NB4 (cell line): ENCODE data around the gene SULT1A1.

Experiments used
- MYC ChIP-seq: IDR thresholded peaks from 2 replicates; pipeline ENCODE4 v1.6.1; 2011; ENCODE audit warnings: low read depth, low read length
- POLR2A ChIP-seq: IDR thresholded peaks from 2 replicates; pipeline ENCODE4 v1.6.1; 2011; ENCODE audit warnings: mild to moderate bottlenecking; ENCODE audit not compliant: insufficient read length; ENCODE audit errors: extremely low read depth
- TF ChIP-seq, protein P1 (sequence below): IDR thresholded peaks from one replicate; pipeline ENCODE4 v1.5.1; 2012; ENCODE audit warnings: low read depth, low read length
- TF ChIP-seq, protein P2 (sequence below): IDR thresholded peaks from 2 replicates; pipeline ENCODE4 v1.6.1; 2011; ENCODE audit warnings: low read depth, low read length

DNA sequence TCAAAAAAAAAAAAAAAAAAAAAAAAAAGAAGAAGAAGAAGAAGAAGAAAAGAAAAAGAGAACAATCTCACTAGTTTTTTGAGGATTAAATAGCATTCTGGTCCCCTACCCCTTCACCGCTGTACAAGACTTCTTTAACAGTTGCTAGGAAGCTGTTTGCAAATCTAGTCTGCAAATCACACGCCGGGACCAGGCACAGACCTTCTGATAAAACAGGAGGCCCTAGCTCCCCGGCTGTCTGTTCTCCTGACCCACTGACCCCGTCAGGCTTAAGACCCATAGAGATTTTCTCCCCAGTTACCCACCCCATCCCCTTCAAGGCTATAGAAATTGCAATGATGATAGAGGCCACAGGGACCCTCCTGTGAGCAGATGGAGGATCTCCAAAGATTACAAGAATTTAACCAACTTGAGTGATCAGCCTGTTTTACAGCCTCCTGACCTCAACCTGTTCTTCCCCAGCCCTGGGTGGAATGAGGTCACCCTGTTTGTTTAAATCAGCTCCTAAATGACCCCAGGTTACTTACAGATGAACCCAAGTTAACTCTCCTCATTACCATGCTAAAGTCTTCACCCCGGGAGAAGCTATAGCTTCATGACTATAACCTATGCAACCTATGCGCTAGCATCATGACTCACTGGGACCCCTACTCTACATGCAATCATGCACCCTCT, 11.8 kb upstream of the SULT1A1 start:
- TF ChIP-seq, protein P1, sequence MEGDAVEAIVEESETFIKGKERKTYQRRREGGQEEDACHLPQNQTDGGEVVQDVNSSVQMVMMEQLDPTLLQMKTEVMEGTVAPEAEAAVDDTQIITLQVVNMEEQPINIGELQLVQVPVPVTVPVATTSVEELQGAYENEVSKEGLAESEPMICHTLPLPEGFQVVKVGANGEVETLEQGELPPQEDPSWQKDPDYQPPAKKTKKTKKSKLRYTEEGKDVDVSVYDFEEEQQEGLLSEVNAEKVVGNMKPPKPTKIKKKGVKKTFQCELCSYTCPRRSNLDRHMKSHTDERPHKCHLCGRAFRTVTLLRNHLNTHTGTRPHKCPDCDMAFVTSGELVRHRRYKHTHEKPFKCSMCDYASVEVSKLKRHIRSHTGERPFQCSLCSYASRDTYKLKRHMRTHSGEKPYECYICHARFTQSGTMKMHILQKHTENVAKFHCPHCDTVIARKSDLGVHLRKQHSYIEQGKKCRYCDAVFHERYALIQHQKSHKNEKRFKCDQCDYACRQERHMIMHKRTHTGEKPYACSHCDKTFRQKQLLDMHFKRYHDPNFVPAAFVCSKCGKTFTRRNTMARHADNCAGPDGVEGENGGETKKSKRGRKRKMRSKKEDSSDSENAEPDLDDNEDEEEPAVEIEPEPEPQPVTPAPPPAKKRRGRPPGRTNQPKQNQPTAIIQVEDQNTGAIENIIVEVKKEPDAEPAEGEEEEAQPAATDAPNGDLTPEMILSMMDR: no peak
- TF ChIP-seq MYC (no peak), POLR2A (no peak)
- TF ChIP-seq, protein P2, sequence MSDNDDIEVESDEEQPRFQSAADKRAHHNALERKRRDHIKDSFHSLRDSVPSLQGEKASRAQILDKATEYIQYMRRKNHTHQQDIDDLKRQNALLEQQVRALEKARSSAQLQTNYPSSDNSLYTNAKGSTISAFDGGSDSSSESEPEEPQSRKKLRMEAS: no peak
